ENCODE results near the gene ATP2A3. TPM values are rescaled to one million over a fixed set of nuclear protein-coding genes. Genes with fewer than 3 reads are reported as not detected.

The ATP2A3 gene
- total RNA-seq, 1 experiment from 2014 or later: 13.3 TPM

DNA sequence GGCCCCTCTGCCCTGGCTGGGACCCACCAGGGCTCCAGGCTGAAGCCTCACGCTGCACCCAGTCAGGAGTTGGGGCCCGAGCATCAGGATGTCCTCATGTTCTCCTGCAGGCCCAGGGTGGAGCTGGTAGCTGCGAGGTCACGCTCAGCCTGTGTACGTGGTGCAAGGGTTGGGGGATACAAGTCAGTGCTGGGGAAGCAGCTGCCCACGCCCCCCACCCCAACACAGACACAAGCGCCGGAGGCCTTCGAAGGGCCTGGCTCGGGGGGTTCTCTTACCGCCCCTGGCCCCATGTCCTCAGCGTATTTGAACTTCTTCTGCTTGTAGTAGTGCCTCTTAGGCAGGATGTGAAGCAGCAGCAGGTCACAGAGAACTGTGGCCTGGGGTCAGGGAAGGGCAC, 66.5 kb downstream of the ATP2A3 start:
- Histone ChIP-seq H3K4me2 (ENCODE audit: insufficient read depth, insufficient read length, low read length) (no peak overlapping the region), H3K18ac (ENCODE audit: insufficient read length, low read depth, low read length) (no peak overlapping the region), H2BK120ac (ENCODE audit: low read depth, low read length, poor library complexity, severe bottlenecking) (no peak overlapping the region), H3K27me3 (ENCODE audit: insufficient read depth, low read length) (no peaks in the 10 kb centered on the region; the same call in 1 of the 2 replicates), H3T11ph (ENCODE audit: low read length) (no peak overlapping the region), H3K56ac (ENCODE audit: insufficient read length, low read depth, low read length) (no peak overlapping the region), H4K91ac (ENCODE audit: insufficient read length, low read depth, low read length) (no peak overlapping the region), H3K9me3 (ENCODE audit: control insufficient read depth, low read depth, low read length) (no peaks in the 10 kb centered on the region), H2AK5ac (ENCODE audit: insufficient read length, low read length) (no peak overlapping the region), H4K5ac (ENCODE audit: insufficient read length, low read depth, low read length) (no peak overlapping the region), H3K23me2 (ENCODE audit: insufficient read length, low read depth, low read length, poor library complexity, severe bottlenecking) (no peaks in the 10 kb centered on the region), H3K9ac (ENCODE audit: extremely low read depth, insufficient read length, low read length) (no peak overlapping the region), H3K23ac (ENCODE audit: insufficient read length, low read depth, low read length) (no peak overlapping the region), H2BK12ac (ENCODE audit: insufficient read length, low read depth, low read length) (no peak overlapping the region), H4K8ac (replicated peaks; ENCODE audit: insufficient read length, low read depth, low read length) (no peak overlapping the region), H3K14ac (ENCODE audit: insufficient read depth, low read length) (no peak overlapping the region; the same call in 1 of the 2 replicates), H4K20me1 (ENCODE audit: control insufficient read depth, insufficient read depth, insufficient read length) (no peaks in the 10 kb centered on the region), H3K79me2 (ENCODE audit: insufficient read depth, low read length) (no peaks in the 10 kb centered on the region), H2AFZ (ENCODE audit: low read length) (no peak overlapping the region), H3K27ac (ENCODE audit: insufficient read length, low read depth, low read length) (no peak overlapping the region), H3K4me1 (ENCODE audit: insufficient read depth, low read length) (no peaks in the 10 kb centered on the region), H3K79me1 (ENCODE audit: insufficient read depth, low read depth, low read length, poor library complexity, severe bottlenecking) (no peaks in the 10 kb centered on the region), H2BK20ac (ENCODE audit: low read depth, low read length, poor library complexity, severe bottlenecking) (no peak overlapping the region), H3K4ac (ENCODE audit: low read depth, low read length) (no peak overlapping the region), H2BK15ac (ENCODE audit: low read depth, low read length) (no peak overlapping the region), H2BK5ac (ENCODE audit: insufficient read length, low read length) (no peak overlapping the region)
- peaks cover 11% of the 10 kb centered on the region in 2 experiments for H3K4me1 Mint-ChIP-seq
- H3K36me3 Mint-ChIP-seq (ENCODE audit: insufficient read depth in 1 of 3, low read depth in 3 of 3): no peaks in the 10 kb centered on the region
- WGBS (ENCODE audit: extremely low coverage, insufficient read length, low lambda C conversion rate): no CpG with 5 or more reads among the region's 12 CpGs
- H3K9me3 Mint-ChIP-seq: no peaks in the 10 kb centered on the region
- TF ChIP-seq, protein P1, sequence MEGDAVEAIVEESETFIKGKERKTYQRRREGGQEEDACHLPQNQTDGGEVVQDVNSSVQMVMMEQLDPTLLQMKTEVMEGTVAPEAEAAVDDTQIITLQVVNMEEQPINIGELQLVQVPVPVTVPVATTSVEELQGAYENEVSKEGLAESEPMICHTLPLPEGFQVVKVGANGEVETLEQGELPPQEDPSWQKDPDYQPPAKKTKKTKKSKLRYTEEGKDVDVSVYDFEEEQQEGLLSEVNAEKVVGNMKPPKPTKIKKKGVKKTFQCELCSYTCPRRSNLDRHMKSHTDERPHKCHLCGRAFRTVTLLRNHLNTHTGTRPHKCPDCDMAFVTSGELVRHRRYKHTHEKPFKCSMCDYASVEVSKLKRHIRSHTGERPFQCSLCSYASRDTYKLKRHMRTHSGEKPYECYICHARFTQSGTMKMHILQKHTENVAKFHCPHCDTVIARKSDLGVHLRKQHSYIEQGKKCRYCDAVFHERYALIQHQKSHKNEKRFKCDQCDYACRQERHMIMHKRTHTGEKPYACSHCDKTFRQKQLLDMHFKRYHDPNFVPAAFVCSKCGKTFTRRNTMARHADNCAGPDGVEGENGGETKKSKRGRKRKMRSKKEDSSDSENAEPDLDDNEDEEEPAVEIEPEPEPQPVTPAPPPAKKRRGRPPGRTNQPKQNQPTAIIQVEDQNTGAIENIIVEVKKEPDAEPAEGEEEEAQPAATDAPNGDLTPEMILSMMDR (conservative IDR thresholded peaks at IDR 0.05): no peak
- peaks cover 5% of the 10 kb centered on the region for H3K27me3 Mint-ChIP-seq (ENCODE audit: low read depth)
- no peak overlapping the region for H3K27ac Mint-ChIP-seq
- no peak overlapping the region for H3K4me3 Mint-ChIP-seq
- no peak for DNase-seq

Measured in H9 (cell line).